Immature natural killer cell (primary cell): ENCODE results near the gene INO80C. TPM values are rescaled to one million over a fixed set of nuclear protein-coding genes. Genes with fewer than 3 reads are reported as not detected.

Experiments
- DNase-seq, 3 donors: peaks; one replicate each; pipeline ENCODE4 v3.0.0; 2022; ENCODE audit warnings: mixed read lengths in 1 of 3
- H3K27ac Mint-ChIP-seq, 6 donors: one replicate each; pipeline ENCODE4 v1.8.0; 2020; ENCODE audit warnings: mixed read lengths in 6 of 6, mild to moderate bottlenecking in 5 of 6, inconsistent platforms in 4 of 6, moderate library complexity in 3 of 6
- H3K27me3 Mint-ChIP-seq, 3 donors: one replicate each; pipeline ENCODE4 v1.8.0; 2020 to 2021; ENCODE audit warnings: low read depth in 3 of 3, mild to moderate bottlenecking in 3 of 3, mixed read lengths in 3 of 3, moderate library complexity in 3 of 3, inconsistent platforms in 1 of 3
- H3K36me3 Mint-ChIP-seq, 3 donors: one replicate each; pipeline ENCODE4 v1.8.0; 2020; ENCODE audit warnings: mixed read lengths in 3 of 3, inconsistent platforms in 2 of 3, mild to moderate bottlenecking in 2 of 3
- H3K4me1 Mint-ChIP-seq, 2 donors: one replicate each; pipeline ENCODE4 v1.8.0; 2020; ENCODE audit warnings: inconsistent platforms in 2 of 2, mild to moderate bottlenecking in 2 of 2, mixed read lengths in 2 of 2, moderate library complexity in 1 of 2
- H3K4me3 Mint-ChIP-seq, 5 donors: one replicate each; pipeline ENCODE4 v1.8.0; 2020; ENCODE audit warnings: mild to moderate bottlenecking in 5 of 5, mixed read lengths in 5 of 5, inconsistent platforms in 3 of 5, moderate library complexity in 3 of 5
- H3K9me3 Mint-ChIP-seq, 6 donors: one replicate each; pipeline ENCODE4 v1.8.0; 2020; ENCODE audit warnings: mild to moderate bottlenecking in 6 of 6, mixed read lengths in 6 of 6, inconsistent platforms in 4 of 6, moderate library complexity in 3 of 6
- polyA plus RNA-seq, 3 donors: library from polyadenylated mRNA; unstranded; fragments of 300-500 nt; fragmentation: Illumina TruSeq; gene quantifications; one replicate each; pipeline ENCODE4 v1.2.3, GENCODE V29; 2021

INO80C gene
- polyA plus RNA-seq, 3 donors from 2014 or later = 12.7 to 28.6 (median 24.6) TPM

DNA sequence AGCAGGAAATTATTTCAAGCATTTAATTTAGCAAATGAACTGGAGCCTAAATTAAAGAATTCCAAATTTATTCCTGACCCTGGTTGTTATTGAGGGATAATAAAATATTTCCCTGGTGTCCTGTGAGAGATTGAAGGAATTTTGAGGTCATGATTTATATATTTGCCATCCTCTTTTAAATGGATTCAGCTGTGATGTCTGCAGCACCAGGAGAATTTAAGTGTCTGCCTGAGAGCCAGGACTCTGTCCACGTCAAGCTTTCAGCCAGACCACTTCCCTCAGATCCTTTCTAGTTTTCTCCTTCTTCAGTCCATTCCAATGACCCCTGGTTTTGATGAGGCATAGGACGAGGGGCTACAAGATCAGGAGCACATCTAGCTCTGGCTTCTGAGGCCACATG lies 59.9 kb downstream of the INO80C start:
- Mint-ChIP-seq H3K27me3 (peaks cover 4 to 13% (median 6%) of the 10 kb centered on the region in 3 donors), H3K4me1 (no peaks in the 10 kb centered on the region), H3K36me3 (peaks cover 4 to 8% (median 5%) of the 10 kb centered on the region in 3 donors)

GRCh38 chr18:35436076-35436649 lies 61.6 kb downstream of the INO80C start:
- Mint-ChIP-seq H3K4me3 (no peak overlapping the region), H3K9me3 (peaks cover 5 to 17% (median 9%) of the 10 kb centered on the region in 6 donors), H3K27ac (no peak overlapping the region), H3K27me3 (peaks cover 4 to 10% (median 4%) of the 10 kb centered on the region in 3 donors), H3K36me3 (peaks cover 4 to 8% (median 5%) of the 10 kb centered on the region in 3 donors), H3K4me1 (no peaks in the 10 kb centered on the region)
- DNase-seq = no peak

More for the DNA sequence above, 59.9 kb downstream of the INO80C start:
- Mint-ChIP-seq H3K9me3 (peaks cover 5 to 17% (median 9%) of the 10 kb centered on the region in 6 donors), H3K4me3 (no peak overlapping the region), H3K27ac (no peak overlapping the region)
- DNase-seq = no peak

- Mint-ChIP-seq H3K36me3 (peaks cover 4 to 8% (median 5%) of the 10 kb centered on the region in 3 donors), H3K9me3 (peaks cover 5 to 17% (median 9%) of the 10 kb centered on the region in 6 donors), H3K4me3 (no peak overlapping the region), H3K27ac (no peak overlapping the region), H3K27me3 (peaks cover 4 to 9% (median 4%) of the 10 kb centered on the region in 3 donors), H3K4me1 (no peaks in the 10 kb centered on the region)
- no peak for DNase-seq
Observed at GRCh38 chr18:35435401-35435800, 62.4 kb downstream of the INO80C start.

GRCh38 chr18:35432565-35433001 lies 65.2 kb downstream of the INO80C start:
- Mint-ChIP-seq H3K36me3 (peaks cover 4 to 8% (median 5%) of the 10 kb centered on the region in 3 donors), H3K4me1 (no peaks in the 10 kb centered on the region), H3K9me3 (peaks cover 5 to 17% (median 9%) of the 10 kb centered on the region in 6 donors), H3K27me3 (peaks cover 4 to 8% (median 4%) of the 10 kb centered on the region in 3 donors), H3K4me3 (no peak overlapping the region), H3K27ac (no peak overlapping the region)
- DNase-seq = no peak

DNA sequence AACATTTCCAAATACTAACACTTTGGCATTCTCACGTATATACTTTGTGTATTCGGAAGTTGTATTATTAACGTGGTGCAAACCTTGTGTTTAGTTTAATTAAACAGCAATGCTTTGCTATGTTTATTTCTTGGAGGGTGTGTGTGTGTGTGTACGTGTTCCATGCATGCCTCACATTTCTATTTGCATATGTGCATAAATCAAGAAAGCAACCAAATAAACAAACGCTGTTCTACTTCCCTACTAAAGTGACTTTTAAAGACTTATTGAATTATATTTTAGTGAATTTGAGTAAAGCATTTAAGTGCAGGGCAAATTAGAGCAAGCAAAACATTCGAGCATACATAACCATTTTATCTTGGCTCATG lies 66.4 kb downstream of the INO80C start:
- DNase-seq = no peak
- peaks cover 2 to 8% (median 4%) of the 10 kb centered on the region in 3 donors for H3K27me3 Mint-ChIP-seq
- peaks cover 5 to 11% (median 9%) of the 10 kb centered on the region in 6 donors for H3K9me3 Mint-ChIP-seq
- no peak overlapping the region for H3K27ac Mint-ChIP-seq
- H3K36me3 Mint-ChIP-seq = peaks cover 4 to 8% (median 5%) of the 10 kb centered on the region in 3 donors
- H3K4me1 Mint-ChIP-seq = no peaks in the 10 kb centered on the region
- no peak overlapping the region for H3K4me3 Mint-ChIP-seq

- no peak overlapping the region for H3K4me3 Mint-ChIP-seq
- peaks cover 3 to 7% (median 4%) of the 10 kb centered on the region in 3 donors for H3K36me3 Mint-ChIP-seq
- H3K27me3 Mint-ChIP-seq = peaks cover 2 to 8% (median 3%) of the 10 kb centered on the region in 3 donors
- peaks cover 5 to 10% (median 7%) of the 10 kb centered on the region in 6 donors for H3K9me3 Mint-ChIP-seq
- H3K4me1 Mint-ChIP-seq = no peaks in the 10 kb centered on the region
- DNase-seq = no peak
- no peak overlapping the region for H3K27ac Mint-ChIP-seq
Observed at GRCh38 chr18:35430721-35431373, 66.9 kb downstream of the INO80C start.

DNA sequence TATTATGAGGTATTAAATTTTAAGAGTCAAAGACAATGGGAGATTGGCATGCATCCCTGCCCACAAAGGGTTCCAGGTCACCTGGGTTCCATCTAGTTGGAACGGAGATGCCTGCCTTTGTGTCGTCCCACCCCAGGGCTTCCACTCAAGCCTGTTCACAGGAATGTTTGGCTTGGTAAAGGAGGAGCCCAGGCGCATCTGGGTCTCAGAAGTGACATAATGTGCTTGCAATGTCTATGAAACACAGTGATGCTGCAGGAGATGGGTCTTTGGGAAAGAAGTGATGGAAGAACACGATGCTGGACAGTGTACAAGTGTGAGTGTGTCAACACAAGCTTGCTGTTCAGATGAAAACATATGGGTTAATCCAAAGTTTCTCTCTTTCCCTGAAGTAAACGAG lies 71.0 kb downstream of the INO80C start:
- no peaks in the 10 kb centered on the region for H3K36me3 Mint-ChIP-seq
- no peak overlapping the region for H3K27ac Mint-ChIP-seq
- H3K4me1 Mint-ChIP-seq = no peaks in the 10 kb centered on the region
- DNase-seq = no peak
- no peak overlapping the region for H3K4me3 Mint-ChIP-seq
- peaks cover 0 to 10% (median 0%) of the 10 kb centered on the region in 3 donors for H3K27me3 Mint-ChIP-seq
- no peaks in the 10 kb centered on the region for H3K9me3 Mint-ChIP-seq

DNA sequence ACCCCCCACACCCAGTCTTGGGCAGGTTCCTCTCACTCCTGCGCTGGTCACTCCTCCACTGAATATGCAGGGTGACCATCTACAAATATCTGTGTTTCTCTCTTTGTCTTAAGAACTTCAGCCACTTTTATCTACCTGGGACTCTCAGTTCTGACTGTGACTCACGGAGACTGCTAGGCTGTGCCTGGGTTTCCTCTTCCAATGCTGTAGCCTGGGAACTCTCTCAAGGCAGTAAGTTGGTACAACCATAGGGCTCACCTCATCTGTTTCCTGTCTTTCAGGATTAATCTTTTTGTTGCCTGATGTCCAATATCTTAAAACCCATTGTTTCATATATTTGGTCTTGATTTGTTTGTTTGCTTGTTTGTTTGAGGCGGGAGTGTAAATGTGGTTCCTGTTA lies 73.4 kb downstream of the INO80C start:
- Mint-ChIP-seq H3K9me3 (no peaks in the 10 kb centered on the region), H3K27ac (no peak overlapping the region), H3K4me3 (no peak overlapping the region), H3K4me1 (no peaks in the 10 kb centered on the region), H3K27me3 (peaks cover 0 to 6% (median 4%) of the 10 kb centered on the region in 3 donors), H3K36me3 (no peaks in the 10 kb centered on the region)
- DNase-seq = no peak

GRCh38 chr18:35422237-35422636 lies 75.5 kb downstream of the INO80C start:
- Mint-ChIP-seq H3K9me3 (peaks cover 0 to 5% (median 2%) of the 10 kb centered on the region in 6 donors), H3K4me3 (no peak overlapping the region), H3K4me1 (no peaks in the 10 kb centered on the region), H3K27ac (no peak overlapping the region), H3K36me3 (no peaks in the 10 kb centered on the region), H3K27me3 (peaks cover 2 to 5% (median 4%) of the 10 kb centered on the region in 3 donors)
- DNase-seq = no peak

DNA sequence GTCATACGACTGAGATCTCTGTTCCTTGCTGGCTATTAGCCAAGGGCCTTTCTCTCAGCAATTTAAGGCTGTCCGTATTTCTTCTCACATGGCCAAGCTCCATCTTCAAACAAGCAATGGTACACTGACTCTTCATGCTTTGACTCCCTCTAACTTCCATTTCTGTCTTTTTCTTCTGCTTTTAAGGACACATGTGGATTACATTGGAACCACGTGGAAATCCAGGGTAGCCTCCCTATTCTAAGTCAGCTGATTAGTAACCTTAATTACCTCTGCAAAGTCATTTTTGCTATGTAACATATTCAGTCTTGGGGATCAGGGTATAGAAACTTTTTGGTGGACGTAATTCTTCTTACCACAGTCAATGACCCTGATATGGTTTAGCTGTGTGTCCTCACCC lies 79.2 kb downstream of the INO80C start:
- peaks cover 2 to 9% of the 10 kb centered on the region in 2 donors for H3K4me1 Mint-ChIP-seq
- no peaks in the 10 kb centered on the region for H3K36me3 Mint-ChIP-seq
- peaks cover 0 to 7% (median 4%) of the 10 kb centered on the region in 6 donors for H3K9me3 Mint-ChIP-seq
- peaks cover 2 to 7% (median 6%) of the 10 kb centered on the region in 3 donors for H3K27me3 Mint-ChIP-seq
- H3K27ac Mint-ChIP-seq = no peak overlapping the region
- H3K4me3 Mint-ChIP-seq = no peak overlapping the region
- no peak for DNase-seq

Other genes starting within 250 kb of the INO80C start
- 1 to 10 TPM in 2 of 3 donors, not detected in 1; 3.4 to 4.7 TPM for gene ZSCAN30, start 207.7 kb downstream of the INO80C start, polyA plus RNA-seq
- gene ZNF24, start 153.5 kb downstream of the INO80C start, polyA plus RNA-seq = 10 to 100 TPM; 46.4 to 83.3 (median 76.7) TPM
- gene ZNF396, start 120.6 kb downstream of the INO80C start, polyA plus RNA-seq = 1 to 10 TPM in 1 of 3 donors, under 1 TPM in 1, not detected in 1; 0.53 to 1.0 TPM
- gene GALNT1, start 83.8 kb upstream of the INO80C start, polyA plus RNA-seq = 100 to 1,000 TPM in 1 of 3 donors, 10 to 100 TPM in 2; 28.5 to 112 (median 59.5) TPM